Measurements from ENCODE around the gene USH1G.
A peak's percentile ranks its signal among the peaks of the same experiment; 100 is the strongest.
"Not testable (repeated sequence)": the region's sequence is repeated elsewhere in the genome, so short reads cannot be mapped to it uniquely, and the experiment has no call there.

Gene USH1G

GRCh38 chr17:74935585-74936469 is 12.8 kb upstream of the USH1G start, which contains the start of gene OTOP3:
OTOP3 (plus strand) TSS chr17:74935898; CDS start chr17:74935922, 24 bp downstream.
- no peak for DNase-seq (ENCODE audit: low read depth in 2 of 3, low spot score in 1 of 3)

GRCh38 chr17:74935048-74935447 is 12.0 kb upstream of the USH1G start:
- DNase-seq (ENCODE audit: low read depth in 2 of 3, low spot score in 1 of 3), result no peak

GRCh38 chr17:74930535-74931036 is 7.5 kb upstream of the USH1G start:
- no peak for DNase-seq (ENCODE audit: low read depth in 2 of 3, low spot score in 1 of 3)

GRCh38 chr17:74928786-74929185 is 5.7 kb upstream of the USH1G start:
- DNase-seq (ENCODE audit: low read depth in 2 of 3, low spot score in 1 of 3), result no peak

- no peak for DNase-seq (ENCODE audit: low read depth in 2 of 3, low spot score in 1 of 3)
Measured at GRCh38 chr17:74925242-74925641, 2.2 kb upstream of the USH1G start.

GRCh38 chr17:74924250-74924948 is 1.3 kb upstream of the USH1G start, which contains the start of gene OTOP2:
OTOP2 (plus strand) TSS chr17:74924273; CDS start chr17:74924633, 360 bp downstream.
- DNase-seq (ENCODE audit: low read depth in 2 of 3, low spot score in 1 of 3), result no peak

- DNase-seq (ENCODE audit: low read depth in 2 of 3, low spot score in 1 of 3), result peak; percentile 44 to 75 (median 68)
Measured at GRCh38 chr17:74923538-74924249, 639 bp upstream of the USH1G start.

- DNase-seq (ENCODE audit: low read depth in 2 of 3, low spot score in 1 of 3), result no peak
Measured at GRCh38 chr17:74922172-74922571, 883 bp downstream of the USH1G start.

GRCh38 chr17:74921769-74922168 is 1.3 kb downstream of the USH1G start:
- DNase-seq (ENCODE audit: low read depth in 2 of 3, low spot score in 1 of 3), result no peak

GRCh38 chr17:74921026-74921681 is 1.9 kb downstream of the USH1G start:
- no peak for DNase-seq (ENCODE audit: low read depth in 2 of 3, low spot score in 1 of 3)

GRCh38 chr17:74920642-74921025 is 2.4 kb downstream of the USH1G start:
- DNase-seq (ENCODE audit: low read depth in 2 of 3, low spot score in 1 of 3), result no peak

GRCh38 chr17:74920306-74920620 is 2.8 kb downstream of the USH1G start:
- DNase-seq (ENCODE audit: low read depth in 2 of 3, low spot score in 1 of 3), result no peak

- DNase-seq (ENCODE audit: low read depth in 2 of 3, low spot score in 1 of 3), result no peak
Measured at GRCh38 chr17:74919440-74920305, 3.4 kb downstream of the USH1G start.

GRCh38 chr17:74918906-74919305 is 4.1 kb downstream of the USH1G start:
- DNase-seq (ENCODE audit: low read depth in 2 of 3, low spot score in 1 of 3), result no peak

- DNase-seq (ENCODE audit: low read depth in 2 of 3, low spot score in 1 of 3), result no peak
Measured at GRCh38 chr17:74917430-74917829, 5.6 kb downstream of the USH1G start.

- no peak for DNase-seq (ENCODE audit: low read depth in 2 of 3, low spot score in 1 of 3)
Measured at GRCh38 chr17:74916851-74917199, 6.2 kb downstream of the USH1G start.

GRCh38 chr17:74916136-74916850 is 6.8 kb downstream of the USH1G start:
- no peak for DNase-seq (ENCODE audit: low read depth in 2 of 3, low spot score in 1 of 3)

GRCh38 chr17:74911423-74911822 is 11.6 kb downstream of the USH1G start:
- DNase-seq (ENCODE audit: low read depth in 2 of 3, low spot score in 1 of 3), result not testable (repeated sequence)

GRCh38 chr17:74909097-74909496 is 14.0 kb downstream of the USH1G start:
- DNase-seq (ENCODE audit: low read depth in 2 of 3, low spot score in 1 of 3), result not testable (repeated sequence)
